Measurements from ENCODE around the gene HIRIP3. TPM values are rescaled to one million over a fixed set of nuclear protein-coding genes. Genes with fewer than 3 reads are reported as not detected.

HIRIP3 gene
- total RNA-seq, 2 donors from 2014 or later = 13.0 to 18.4 TPM

DNA sequence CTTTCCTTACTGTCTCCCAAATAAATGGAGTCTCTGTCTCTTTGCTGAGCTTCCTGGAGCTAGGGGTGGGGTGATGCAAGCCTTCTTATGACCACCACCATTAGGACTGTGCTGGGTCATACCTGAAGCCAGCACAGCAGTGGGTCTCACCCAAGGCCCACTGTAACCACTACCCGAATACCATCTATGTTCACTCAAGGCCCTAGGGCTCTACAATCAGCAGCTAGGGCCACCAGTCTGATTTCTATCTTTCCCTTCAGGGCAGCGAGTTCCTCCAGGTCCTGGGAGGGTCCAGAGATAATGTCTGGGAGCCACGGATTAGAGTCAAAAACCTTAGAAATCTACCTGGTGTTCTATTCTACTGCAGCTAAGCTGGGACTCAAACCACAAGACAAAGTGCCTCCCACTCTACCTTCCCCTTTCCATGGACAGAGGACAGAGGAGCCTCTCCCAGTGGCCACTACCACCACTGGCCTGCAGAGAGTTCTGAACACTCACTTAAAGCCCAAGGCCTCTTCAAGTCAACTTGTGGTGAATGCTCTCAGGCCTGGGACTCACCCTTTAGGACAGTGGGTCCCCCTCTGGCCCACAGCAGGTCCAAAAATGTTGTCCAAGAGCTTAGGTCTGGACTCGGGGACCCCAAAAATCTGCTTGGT, 44.5 kb downstream of the HIRIP3 start:
- intact Hi-C loops (cut with DNase I) = no loop called here
- DNase-seq = no peak
- no peak for ATAC-seq

- intact Hi-C loops (cut with DNase I) = loop anchor here in 1 of 2 donors (10.0 kb wide), 1 partner anchor 63 kb away; no protein-coding TSS in a partner anchor
- DNase-seq = no peak
These were observed 47.5 kb downstream of the HIRIP3 start for GRCh38 chr16:29947897-29948296.

DNA sequence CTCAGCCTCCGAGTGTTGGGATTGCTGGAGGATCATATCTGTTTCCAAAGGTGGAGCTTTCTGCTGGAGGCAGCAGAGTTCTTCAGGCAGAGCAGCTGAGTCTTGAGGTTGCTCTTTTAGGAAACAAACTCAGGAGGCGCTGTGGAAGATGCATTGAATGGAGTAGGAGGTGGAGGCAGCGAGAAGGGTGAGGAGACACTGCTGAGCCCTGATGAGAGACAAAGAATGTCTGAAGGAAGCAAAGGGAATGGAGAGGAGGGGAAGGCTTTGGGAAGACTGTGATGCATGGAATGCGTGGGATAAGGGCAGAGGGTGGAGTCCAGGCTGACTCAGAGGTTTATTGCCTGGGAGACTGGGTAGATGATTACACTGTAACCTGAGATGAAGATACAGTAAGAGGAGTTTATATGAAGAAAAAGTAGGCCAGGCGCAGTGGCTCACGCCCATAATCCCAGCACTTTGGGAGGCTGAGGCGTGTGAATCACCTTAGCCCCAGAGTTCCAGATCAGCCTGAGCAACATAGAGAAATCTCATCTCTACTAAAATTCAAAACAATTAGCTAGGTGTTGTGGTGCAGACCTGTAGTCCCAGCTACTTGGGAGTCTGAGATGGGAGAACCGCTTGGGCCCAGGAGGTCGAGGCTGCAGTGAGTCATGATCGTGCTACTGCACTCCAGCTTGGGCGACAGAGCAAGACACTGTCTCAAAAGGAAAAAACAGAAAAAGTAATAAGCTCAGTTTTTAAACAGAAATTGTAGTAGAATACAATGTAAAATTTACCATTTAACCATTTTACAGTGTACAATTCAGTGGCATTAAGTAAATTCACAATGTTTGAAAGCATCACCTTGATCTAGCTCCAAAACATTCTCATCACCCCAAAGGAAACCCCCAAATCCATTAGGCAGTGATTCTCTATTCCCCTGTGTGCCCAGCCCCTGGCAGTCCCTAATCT, 51.3 kb downstream of the HIRIP3 start:
- ATAC-seq = peak; percentile 74 to 100
- DNase-seq = peak; percentile 45
- intact Hi-C loops (cut with DNase I) = loop anchor here in 1 of 2 donors (10.0 kb wide), 1 partner anchor 59 kb away; no protein-coding TSS in a partner anchor

More at GRCh38 chr16:29947897-29948296, 47.5 kb downstream of the HIRIP3 start:
- no peak for ATAC-seq

Other genes starting within 250 kb of the HIRIP3 start
- 1 to 10 TPM; 1.3 to 1.7 TPM for gene C16orf54, start 249.6 kb downstream of the HIRIP3 start, total RNA-seq
- gene ZG16, start 217.4 kb downstream of the HIRIP3 start, total RNA-seq = not detected
- gene KIF22, start 204.9 kb downstream of the HIRIP3 start, total RNA-seq = 10 to 100 TPM; 22.1 to 30.1 TPM
- gene MAZ, start 189.1 kb downstream of the HIRIP3 start, total RNA-seq = 10 to 100 TPM; 84.8 to 96.7 TPM
- 1 to 10 TPM; 2.2 to 3.0 TPM for gene PRRT2, start 183.4 kb downstream of the HIRIP3 start, total RNA-seq
- gene PAGR1, start 179.5 kb downstream of the HIRIP3 start, total RNA-seq = 10 to 100 TPM; 15.1 to 16.6 TPM
- 10 to 100 TPM; 72.7 to 82.4 TPM for gene MVP, start 175.2 kb downstream of the HIRIP3 start, total RNA-seq
- gene CDIPT, start 132.4 kb downstream of the HIRIP3 start, total RNA-seq = 10 to 100 TPM; 88.8 to 90.8 TPM
- 1 to 10 TPM in 1 of 2 donors, under 1 TPM in 1; 0.82 to 1.8 TPM for gene SEZ6L2, start 96.1 kb downstream of the HIRIP3 start, total RNA-seq
- 1 to 10 TPM in 1 of 2 donors, under 1 TPM in 1; 0.59 to 1.0 TPM for gene ASPHD1, start 95.1 kb downstream of the HIRIP3 start, total RNA-seq
- 10 to 100 TPM in 1 of 2 donors, 1 to 10 TPM in 1; 7.6 to 10.1 TPM for gene KCTD13, start 69.4 kb downstream of the HIRIP3 start, total RNA-seq
- 10 to 100 TPM; 73.8 to 78.8 TPM for gene TMEM219, start 33.5 kb downstream of the HIRIP3 start, total RNA-seq
- gene TAOK2, start 21.7 kb downstream of the HIRIP3 start, total RNA-seq = 10 to 100 TPM; 33.6 to 45.8 TPM
- gene INO80E, start 624 bp upstream of the HIRIP3 start, total RNA-seq = 10 to 100 TPM; 33.6 to 35.9 TPM
- under 1 TPM; 0.63 to 0.77 TPM for gene DOC2A, start 15.4 kb upstream of the HIRIP3 start, total RNA-seq
- not detected for gene C16orf92, start 27.6 kb upstream of the HIRIP3 start, total RNA-seq
- not detected for gene TLCD3B, start 35.7 kb upstream of the HIRIP3 start, total RNA-seq
- 1,000 to 10,000 TPM; 2,548 to 2,783 TPM for gene ALDOA, start 70.1 kb upstream of the HIRIP3 start, total RNA-seq
- gene PPP4C, start 80.4 kb upstream of the HIRIP3 start, total RNA-seq = 10 to 100 TPM; 34.2 to 41.1 TPM
- gene TBX6, start 96.3 kb upstream of the HIRIP3 start, total RNA-seq = under 1 TPM; 0.55 to 0.80 TPM
- 10 to 100 TPM; 39.5 to 54.1 TPM for gene YPEL3, start 100.6 kb upstream of the HIRIP3 start, total RNA-seq
- 1 to 10 TPM; 2.6 to 3.4 TPM for gene GDPD3, start 117.9 kb upstream of the HIRIP3 start, total RNA-seq
- 10 to 100 TPM; 56.9 to 59.6 TPM for gene MAPK3, start 127.6 kb upstream of the HIRIP3 start, total RNA-seq
- 10 to 100 TPM; 14.8 to 32.0 TPM for gene CORO1A, start 188.0 kb upstream of the HIRIP3 start, total RNA-seq
- gene BOLA2B, start 198.0 kb upstream of the HIRIP3 start, total RNA-seq = 10 to 100 TPM; 71.4 to 84.6 TPM
- gene SLX1A, start 198.3 kb upstream of the HIRIP3 start, total RNA-seq = 10 to 100 TPM; 18.7 to 24.8 TPM
- 10 to 100 TPM; 12.0 to 22.6 TPM for gene SULT1A3, start 203.6 kb upstream of the HIRIP3 start, total RNA-seq

Data from left cardiac atrium (tissue), 4 donors.